Stimulated activated CD8-positive, alpha-beta memory T cell treated with anti-CD3 and anti-CD28 coated beads, Interleukin-15, amount 100 ng/mL, for 4 hours (primary cell): Measurements from ENCODE around the gene FAM50A.

ENCODE experiments used
- DNase-seq, 2 donors: peaks; one replicate each; pipeline ENCODE4 v3.0.0-alpha.2; 2020; ENCODE audit warnings: low read depth in 2 of 2

The FAM50A gene

DNA sequence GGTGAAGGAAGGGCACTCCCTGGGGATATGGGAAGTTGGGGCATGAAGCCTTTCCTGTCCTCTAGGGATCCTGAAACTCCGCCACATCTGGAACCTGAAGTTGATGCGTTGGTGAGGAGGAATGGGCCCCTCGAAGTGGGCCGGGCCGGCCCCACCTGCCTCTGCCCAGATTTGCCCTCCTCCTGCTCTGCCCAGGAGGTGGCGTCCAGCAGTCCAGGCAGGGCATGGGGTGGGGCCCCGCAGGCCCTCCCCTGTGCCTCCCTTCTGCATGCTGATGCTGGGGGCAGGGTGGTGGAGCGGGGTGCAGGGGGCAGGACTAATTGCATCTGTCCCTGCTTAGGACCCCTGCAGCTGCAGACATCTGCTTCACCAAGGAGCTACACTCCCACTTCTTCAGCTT is 30.8 kb upstream of the FAM50A start:
- no peak for DNase-seq

DNA sequence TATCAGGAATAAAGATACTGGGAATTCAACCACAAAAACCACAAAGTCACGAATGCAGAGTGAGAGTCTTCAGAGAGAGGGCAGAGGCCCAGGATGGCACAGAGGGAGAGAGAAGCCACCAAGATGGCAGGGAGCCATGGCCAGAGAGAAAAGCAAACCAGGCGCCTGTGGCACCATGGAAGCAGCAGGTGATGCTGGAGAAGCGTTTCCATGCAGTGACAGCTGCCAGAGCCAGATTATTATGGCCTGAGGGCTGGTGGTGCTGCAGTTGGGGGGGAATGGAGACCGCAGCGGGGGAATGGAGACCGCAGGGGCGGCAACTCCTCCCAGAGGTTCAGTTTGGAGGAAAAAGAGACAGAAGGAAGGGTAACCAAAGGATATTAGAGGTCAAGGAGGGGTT is 26.8 kb upstream of the FAM50A start:
- no peak for DNase-seq

DNA sequence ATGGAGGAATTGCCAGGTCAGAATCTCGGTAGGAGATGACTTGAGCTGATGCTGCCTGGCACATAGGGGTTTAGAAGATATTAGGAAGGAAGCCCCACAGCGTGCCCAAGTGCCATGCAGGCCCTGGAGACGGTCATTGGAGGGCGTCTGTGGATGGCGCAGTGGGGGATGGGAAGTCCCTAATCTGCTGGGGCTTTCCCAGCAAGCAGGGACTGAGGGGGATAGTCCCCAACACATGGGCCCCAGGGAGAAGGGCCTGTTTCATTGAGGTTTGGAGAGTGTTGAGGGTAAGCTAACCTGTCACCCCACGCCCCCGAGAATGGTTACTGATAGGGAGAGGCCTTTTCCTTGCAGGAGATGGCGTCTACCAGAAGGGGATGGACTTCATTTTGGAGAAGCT is 24.8 kb upstream of the FAM50A start:
- no peak for DNase-seq

DNA sequence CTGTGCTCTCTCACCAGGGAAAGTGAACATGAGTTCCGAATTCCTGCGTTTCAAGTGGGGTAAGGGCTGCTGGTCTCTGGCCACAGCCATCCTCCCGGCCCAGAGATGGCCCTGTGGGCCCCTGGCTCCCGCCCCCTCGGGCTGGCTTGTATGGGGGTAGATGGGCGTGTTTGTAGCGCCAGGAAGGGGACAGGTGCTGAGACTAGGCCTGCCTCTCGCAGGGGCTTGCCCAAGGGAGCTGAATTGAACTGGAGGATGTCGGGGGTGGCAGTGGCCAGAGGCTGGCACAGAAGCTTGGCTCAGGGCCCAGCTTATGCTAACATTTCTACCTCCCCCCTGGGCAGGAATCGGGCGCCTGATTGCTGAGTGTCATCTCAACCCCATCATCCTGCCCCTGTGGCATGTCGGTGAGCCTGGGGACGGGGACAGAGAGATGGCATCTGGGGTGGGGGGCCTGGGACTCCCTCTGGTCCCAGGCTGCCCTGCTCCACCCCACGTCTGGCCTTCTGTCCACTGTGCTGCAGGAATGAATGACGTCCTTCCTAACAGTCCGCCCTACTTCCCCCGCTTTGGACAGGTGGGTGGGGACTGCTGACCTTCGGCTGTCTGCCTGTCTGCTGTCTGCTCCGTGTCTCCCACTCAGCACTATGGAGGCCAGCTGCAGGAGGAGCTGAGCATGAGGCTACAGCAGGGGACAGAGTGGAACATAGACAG is 24.1 kb upstream of the FAM50A start:
- no peak for DNase-seq

DNA sequence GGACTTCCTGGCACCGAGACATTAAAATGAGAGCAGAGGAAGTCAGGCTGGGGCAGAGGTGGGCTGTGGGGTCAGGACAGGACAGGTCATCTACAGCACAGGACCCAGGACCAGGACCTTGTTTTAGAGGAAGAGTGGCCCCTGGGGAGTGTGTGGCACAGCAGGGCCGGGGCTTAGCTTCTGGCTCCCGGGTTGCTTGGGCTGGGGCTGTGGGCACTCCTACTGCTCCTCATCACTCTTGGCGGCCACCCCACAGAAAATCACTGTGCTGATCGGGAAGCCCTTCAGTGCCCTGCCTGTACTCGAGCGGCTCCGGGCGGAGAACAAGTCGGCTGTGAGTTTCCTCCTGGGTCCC is 23.6 kb upstream of the FAM50A start:
- DNase-seq, result no peak

DNA sequence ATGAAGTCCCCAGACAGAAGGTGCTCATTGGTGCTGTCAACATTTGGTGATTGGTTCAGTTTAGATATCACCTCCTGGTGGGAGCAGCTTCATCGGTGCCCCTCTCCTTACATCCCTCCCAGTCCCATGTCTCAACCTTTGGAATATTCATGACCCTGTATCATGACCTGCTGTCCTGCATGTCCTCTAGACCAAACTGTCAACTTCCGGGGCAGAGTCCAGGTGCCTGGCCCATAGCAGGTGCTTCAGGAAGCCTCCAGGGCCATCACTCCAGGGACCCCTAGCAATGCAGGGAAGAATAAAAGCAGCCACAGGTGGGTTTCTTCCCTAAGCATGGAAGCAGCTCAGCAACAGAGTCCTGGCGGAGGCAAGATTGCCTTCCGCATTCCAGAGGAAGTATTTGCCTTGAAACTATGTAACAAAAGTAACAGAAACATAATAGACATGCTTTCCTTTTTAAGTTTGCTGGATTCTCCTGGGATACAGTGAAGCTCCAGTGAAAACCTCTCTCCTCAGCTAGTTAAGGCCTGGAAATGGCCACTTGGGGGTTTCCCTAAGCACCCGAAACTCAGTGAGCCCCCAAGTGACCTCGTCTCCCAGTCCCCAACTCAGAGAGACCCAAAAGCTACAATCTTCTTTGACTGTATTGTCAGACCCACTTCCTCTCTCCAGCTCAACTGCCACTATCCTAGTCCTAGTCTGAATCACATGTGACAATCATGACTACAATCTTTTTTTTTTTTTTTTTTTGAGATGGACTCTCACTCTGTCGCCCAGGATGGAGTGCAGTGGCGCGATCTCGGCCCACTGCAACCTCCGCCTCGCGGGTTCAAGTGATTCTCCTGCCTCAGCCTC is 16.8 kb upstream of the FAM50A start:
- DNase-seq, result no peak

DNA sequence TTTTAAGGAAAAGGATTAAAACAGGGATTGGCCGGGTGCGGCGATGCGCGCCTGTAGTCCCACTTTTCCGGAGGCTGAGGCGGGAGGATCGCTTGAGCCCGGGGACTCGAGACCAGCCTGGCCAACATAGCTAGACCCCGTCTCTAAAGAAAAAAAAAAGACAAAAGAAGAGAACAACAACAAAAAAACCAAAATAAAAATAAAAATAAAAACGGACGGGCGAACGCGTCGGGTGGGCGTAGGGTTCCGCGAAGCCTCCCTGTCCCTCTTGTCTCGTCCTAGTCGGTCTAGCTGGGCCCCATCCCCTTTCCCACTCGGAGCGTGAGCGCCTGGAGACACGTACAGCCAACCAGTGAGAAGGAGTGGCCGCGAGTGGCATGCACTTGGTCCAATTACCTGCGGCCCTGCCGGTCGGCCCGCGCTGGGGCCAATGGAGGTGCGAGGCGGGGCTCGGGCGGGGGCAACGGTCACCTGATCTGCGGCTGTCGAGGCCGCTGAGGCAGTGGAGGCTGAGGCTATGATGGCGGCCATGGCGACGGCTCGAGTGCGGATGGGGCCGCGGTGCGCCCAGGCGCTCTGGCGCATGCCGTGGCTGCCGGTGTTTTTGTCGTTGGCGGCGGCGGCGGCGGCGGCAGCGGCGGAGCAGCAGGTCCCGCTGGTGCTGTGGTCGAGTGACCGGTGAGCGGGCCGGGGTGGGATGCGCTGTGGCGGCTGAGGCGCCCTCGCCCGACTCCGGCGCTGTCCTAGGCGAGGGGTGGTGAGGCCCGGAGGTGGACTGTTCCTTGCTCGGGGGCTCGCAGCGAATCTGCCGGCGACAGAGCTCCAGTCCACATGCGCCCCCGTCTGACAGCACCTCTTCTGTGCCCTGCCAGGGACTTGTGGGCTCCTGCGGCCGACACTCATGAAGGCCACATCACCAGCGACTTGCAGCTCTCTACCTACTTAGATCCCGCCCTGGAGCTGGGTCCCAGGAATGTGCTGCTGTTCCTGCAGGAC is 15.5 kb upstream of the FAM50A start, which contains the start of gene ATP6AP1:
ATP6AP1 (plus strand) TSS at position 502 of the 996 bp plus-strand sequence; CDS start at position 518, 16 bp downstream.
- peak; percentile 69 to 77 for DNase-seq

DNA sequence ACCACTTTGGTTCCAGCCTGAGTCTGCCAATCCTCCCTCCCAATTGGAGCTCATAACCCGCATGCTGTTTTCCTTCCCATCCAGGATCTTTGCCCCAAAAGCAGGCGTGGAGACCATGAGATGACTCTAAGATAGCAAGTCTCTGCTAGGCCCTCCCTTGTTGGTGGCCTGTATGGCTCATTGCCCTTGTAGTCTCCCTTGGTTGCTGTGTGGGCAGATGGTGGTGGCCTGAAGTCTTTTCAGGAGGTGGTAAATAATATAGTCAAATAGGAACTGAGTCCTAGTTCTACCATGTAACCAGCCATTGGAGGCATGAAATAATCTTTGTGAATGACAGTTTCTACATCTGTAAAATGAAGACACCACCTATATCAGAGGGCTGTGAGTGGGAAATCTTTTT is 14.2 kb upstream of the FAM50A start:
- no peak for DNase-seq

DNA sequence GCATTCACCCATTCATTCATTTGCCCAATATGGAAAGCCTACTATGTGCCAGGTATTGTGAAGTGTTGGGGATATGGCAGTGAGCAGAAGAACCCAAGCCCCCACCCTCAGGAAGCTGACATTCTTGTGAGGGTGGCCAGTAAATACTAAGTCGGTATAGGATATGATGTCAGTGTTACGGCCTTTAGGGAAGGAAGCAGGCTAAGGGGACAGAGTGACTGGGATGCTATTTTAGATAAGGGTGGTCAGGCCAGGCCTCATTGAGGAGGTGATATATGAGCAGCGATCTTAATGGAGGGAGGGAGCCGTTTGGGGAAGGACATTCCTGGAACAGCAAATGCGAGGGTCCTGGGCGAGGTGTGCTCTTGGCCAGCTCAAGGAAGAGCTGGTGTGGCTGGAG is 13.5 kb upstream of the FAM50A start:
- DNase-seq, result no peak

DNA sequence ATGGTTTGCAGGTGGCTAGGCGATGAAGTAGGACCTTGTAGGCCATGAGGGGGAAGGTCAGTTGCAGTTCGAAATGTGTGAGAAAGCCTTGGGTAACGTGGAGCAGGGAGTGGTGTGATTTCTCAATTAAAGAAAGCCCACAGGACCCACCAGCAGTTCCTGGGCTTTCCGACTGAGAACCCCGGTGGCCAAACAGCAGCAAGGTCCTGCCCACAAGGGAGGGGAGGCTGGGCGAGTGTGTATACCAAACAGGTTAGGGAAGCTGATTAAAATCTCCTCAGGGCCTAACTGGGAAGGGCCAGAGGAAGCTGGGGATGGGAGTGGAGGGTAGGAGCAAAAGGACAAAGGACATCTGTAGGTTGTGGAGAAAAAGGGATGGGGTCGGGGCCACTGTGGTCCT is 13.0 kb upstream of the FAM50A start:
- DNase-seq, result no peak

DNA sequence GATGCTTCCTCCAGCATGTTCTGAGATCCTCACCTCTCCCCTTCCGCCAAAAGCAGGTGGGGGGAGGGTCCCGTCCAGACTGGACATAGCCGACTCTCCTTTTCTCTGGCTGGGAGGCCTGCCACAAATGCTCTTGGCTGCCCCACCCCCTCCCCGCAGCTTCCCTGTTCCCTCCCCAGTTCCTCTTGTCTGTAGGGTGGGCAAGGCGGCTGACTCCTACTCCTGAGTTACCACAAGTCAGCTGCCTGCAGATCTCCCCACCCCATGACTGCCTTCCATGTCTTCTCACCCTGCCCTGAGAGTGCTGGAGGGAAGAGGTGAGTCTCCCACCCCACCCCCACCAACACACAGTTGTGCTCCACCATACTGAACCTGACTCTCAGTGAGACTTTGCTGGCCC is 12.6 kb upstream of the FAM50A start:
- no peak for DNase-seq

DNA sequence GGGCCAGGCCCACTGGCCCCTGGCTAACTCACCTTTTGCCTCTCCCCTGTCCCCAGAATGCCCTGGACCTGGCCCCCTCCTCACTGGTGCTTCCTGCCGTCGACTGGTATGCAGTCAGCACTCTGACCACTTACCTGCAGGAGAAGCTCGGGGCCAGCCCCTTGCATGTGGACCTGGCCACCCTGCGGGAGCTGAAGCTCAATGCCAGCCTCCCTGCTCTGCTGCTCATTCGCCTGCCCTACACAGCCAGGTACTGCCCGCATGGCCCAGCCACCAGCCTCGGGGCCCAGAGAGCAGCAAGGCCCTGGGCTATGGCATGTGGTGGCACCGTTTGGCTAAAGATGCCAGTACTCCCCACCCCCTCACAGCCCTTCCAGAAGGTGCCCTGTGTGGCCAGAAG is 11.7 kb upstream of the FAM50A start:
- no peak for DNase-seq

DNA sequence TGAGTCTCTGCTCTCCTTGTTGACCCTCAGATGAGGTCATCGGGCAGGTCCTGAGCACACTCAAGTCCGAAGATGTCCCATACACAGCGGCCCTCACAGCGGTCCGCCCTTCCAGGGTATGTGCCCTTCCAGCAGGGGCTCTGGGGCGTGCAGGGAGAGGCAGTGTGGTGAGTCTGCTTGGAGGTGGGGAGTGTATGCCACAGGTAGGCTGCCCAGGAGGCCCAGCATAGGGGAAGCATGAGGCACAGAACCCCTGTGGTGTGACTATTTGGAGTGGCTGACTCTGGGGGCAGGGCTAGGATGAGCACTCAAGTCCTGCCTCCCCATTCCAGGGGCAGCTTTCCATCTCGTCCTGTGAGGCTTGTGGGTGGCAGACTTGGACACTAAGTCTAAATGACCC is 10.3 kb upstream of the FAM50A start:
- no peak for DNase-seq

DNA sequence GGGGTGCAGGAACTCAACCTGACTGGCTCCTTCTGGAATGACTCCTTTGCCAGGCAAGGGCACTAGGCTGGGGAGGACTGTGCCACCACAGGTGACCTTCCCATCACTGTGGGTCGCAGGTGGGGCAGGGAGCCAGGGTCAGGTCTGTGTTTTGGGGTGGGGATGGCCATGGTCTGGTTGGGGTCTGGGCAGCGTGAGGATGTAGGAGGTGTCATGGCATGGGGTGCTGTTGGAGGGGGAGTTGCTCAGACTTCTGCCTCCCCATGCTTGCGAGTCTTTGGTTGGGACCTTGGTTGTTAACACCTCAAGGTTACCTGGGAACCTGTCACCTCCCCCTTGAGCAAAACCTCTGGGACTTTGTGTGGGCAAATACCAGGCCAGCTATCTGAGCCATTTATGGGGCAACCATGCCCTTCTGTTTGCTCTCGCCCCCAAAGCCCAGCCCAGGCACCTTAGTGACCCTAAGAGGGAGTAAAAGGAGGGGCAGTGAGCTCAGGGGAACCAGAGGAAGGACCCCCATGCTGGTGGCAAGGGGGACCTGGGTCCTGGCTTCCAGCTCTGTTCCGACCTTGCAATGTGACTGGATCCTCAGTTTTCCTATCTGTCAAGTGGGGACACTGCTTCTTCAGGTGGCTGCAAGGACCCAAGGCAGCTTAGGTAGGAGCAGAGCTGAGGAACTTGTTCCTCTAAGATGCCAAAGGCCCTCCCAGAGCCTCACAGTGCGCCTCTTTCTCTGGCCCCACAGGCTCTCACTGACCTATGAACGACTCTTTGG is 9.4 kb upstream of the FAM50A start:
- no peak for DNase-seq

DNA sequence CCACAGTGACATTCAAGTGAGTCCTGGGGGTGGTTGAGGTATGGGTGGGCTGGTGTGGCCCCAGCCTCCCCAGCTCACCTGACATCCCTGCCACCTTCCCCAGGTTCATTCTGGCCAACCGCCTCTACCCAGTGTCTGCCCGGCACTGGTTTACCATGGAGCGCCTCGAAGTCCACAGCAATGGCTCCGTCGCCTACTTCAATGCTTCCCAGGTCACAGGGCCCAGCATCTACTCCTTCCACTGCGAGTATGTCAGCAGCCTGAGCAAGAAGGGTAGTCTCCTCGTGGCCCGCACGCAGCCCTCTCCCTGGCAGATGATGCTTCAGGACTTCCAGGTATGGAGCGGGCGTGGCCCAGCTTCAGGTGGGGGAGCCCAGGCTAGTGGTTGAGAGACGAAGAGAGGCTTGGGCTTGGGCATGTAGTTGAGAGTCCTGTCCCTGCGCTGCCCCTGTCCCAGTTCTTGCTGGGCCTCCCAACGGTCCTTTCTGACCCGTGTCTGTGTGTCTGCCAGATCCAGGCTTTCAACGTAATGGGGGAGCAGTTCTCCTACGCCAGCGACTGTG is 8.7 kb upstream of the FAM50A start:
- no peak for DNase-seq

DNA sequence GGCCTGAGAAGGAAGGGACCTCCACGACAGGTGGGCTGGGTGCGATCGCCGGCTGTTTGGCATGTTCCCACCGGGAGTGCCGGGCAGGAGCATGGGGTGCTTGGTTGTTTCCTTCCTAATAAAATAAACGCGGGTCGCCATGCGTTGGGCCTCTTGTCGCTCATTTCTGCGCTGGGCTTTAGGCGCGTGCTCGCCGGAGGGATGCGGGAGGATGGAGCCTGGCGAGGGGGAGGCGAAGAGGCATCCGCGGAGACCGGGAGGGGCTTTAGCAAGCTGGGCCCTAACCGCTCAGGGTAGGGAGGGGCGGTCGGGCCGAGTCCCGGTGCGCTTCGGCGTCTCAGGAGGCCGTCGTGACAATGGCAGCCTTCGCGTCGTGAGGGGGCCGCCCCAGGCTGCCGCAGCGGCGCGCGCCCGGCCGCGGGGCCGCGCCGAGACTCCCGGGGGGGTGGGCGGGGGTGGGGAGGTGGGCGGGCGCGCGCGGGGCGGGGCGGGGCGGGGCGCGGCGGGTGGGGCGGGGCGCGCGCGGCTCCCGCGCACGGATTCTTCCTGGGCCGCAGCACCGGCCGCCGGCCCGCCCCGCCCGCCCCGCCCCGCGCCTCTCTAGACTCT is 7.5 kb upstream of the FAM50A start:
- DNase-seq, result no peak

DNA sequence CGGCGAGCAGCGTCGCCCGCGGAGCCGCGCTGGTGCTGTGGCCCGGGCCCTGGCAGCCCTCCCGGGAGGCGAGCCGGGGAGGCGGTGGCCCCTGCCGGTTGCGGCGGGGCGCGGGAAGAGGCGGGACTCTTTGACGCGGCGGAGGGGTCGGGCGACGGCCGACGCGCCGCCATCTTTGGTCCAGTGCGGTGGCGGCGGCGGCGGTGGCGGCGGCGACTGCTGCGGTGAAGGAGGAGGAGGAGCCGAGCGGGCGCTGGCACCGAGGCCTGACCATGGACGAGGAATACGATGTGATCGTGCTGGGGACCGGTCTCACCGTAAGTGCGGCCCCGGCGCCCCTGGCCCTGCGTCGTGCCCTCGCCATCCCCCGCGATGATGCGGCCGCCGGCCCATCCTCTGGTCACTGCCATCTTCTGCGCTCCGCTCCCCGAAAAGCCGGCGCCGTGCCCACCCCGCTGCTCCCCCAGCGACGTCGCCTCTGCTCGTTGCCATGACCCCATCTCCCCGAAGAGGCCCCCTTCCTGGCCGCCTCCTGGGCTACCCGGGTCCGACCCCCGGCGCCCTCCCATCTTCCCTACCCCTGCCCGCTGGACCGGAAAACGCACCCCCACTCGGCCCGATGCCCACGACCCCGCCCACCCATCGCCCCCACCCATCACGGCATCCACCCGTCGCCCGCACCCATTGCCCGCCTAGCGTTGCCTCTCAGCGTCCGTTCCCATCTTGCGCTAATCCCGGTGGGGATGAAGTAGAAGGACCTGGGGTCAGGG is 6.8 kb upstream of the FAM50A start, which contains the start of gene GDI1:
GDI1 (plus strand) TSS at position 172 of the 770 bp plus-strand sequence; CDS start at position 273, 101 bp downstream.
- DNase-seq, result peak in 1 of 2 donors; percentile 24

DNA sequence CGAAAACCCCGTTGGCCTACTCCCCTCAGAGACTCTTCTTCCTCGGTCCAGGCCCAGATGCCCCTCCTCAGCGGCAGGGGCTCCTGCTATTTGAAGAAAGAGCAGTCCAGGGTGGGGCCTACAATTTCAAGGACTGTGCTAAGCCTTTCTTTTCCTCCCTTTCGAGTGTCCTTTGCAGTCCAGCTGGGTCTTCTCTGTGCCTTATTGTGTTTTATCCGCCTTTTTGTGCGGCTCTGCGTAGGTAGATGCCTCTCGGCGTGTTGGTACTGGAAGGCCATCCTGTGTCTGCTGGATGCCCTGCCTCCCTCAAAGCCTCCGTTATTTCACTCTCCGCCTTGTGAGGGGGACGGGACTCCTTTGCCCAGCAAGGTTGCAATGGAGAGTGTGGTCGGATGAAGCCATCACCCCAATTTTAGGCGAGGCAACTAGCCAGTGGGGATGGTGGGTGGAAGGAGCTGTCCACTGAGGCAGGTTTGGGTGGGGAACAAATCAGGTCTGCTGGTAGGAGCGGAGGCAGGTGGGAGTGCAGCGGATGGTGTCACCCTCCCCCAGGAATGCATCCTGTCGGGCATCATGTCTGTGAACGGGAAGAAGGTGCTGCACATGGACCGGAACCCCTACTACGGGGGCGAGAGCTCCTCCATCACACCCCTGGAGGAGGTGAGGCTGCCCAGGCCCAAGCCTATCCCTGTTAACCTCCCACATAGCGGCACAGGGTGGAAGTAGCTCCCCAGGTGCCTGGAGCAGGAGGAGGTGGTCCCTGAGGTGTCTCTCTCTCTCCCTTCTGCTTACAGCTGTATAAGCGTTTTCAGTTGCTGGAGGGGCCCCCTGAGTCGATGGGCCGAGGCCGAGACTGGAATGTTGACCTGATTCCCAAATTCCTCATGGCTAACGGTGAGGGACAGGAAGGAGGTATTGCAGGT is 5.7 kb upstream of the FAM50A start:
- no peak for DNase-seq
